OCI-LY1 (cell line): ENCODE data around the gene ENTPD7.

ENCODE experiments used
- H2AFZ ChIP-seq: fragments of 200-600 bp; sonication (generic), shearing (Covaris generic); 2 replicates; pipeline ENCODE4 v1.6.0; 2014; ENCODE audit warnings: antibody characterized with exemption, mild to moderate bottlenecking, low read length
- H3F3A ChIP-seq: fragments of 200-600 bp; sonication (generic), shearing (Covaris generic); 2 replicates; pipeline ENCODE4 v1.6.0; 2014; ENCODE audit warnings: mild to moderate bottlenecking, antibody characterized with exemption, low read length, moderate library complexity; ENCODE audit not compliant: insufficient read depth
- H3K27ac ChIP-seq: fragments of 200-600 bp; sonication (generic); 2 replicates; pipeline ENCODE4 v1.5.1; 2014; ENCODE audit warnings: low read length, mixed run types, mild to moderate bottlenecking, low read depth; ENCODE audit not compliant: poor library complexity, severe bottlenecking
- H3K27me3 ChIP-seq: fragments of 200-600 bp; sonication (generic); 2 replicates; pipeline ENCODE4 v1.6.0; 2014; ENCODE audit warnings: antibody characterized with exemption, mild to moderate bottlenecking, low read length, moderate library complexity; ENCODE audit not compliant: insufficient read depth
- H3K36me3 ChIP-seq: fragments of 200-600 bp; sonication (generic); 2 replicates; pipeline ENCODE4 v1.6.1; 2014; ENCODE audit warnings: mild to moderate bottlenecking, antibody characterized with exemption, low read length, moderate library complexity, mixed read lengths; ENCODE audit not compliant: insufficient read depth
- H3K4me1 ChIP-seq: fragments of 200-600 bp; sonication (generic); 2 replicates; pipeline ENCODE4 v1.5.1; 2014; ENCODE audit warnings: mild to moderate bottlenecking, low read length, moderate library complexity; ENCODE audit not compliant: insufficient read depth, severe bottlenecking
- H3K4me2 ChIP-seq: fragments of 200-600 bp; sonication (generic), shearing (Covaris generic); 2 replicates; pipeline ENCODE4 v1.6.1; 2014; ENCODE audit warnings: low read length
- H3K4me3 ChIP-seq: fragments of 200-600 bp; sonication (generic); 2 replicates; pipeline ENCODE4 v1.5.1; 2014; ENCODE audit warnings: low read length, low read depth, mild to moderate bottlenecking, mixed read lengths; ENCODE audit not compliant: poor library complexity, severe bottlenecking
- H3K79me2 ChIP-seq: fragments of 200-600 bp; shearing (Covaris generic); 2 replicates; pipeline ENCODE4 v1.6.1; 2016; ENCODE audit warnings: mixed run types, low read length, mixed read lengths; ENCODE audit not compliant: insufficient read depth
- H3K9ac ChIP-seq: fragments of 200-600 bp; sonication (generic), shearing (Covaris generic); 2 replicates; pipeline ENCODE4 v1.6.1; 2014; ENCODE audit warnings: mild to moderate bottlenecking, low read length, mixed read lengths
- H3K9me2 ChIP-seq: fragments of 200-600 bp; sonication (generic), shearing (Covaris generic); 2 replicates; pipeline ENCODE4 v1.6.1; 2014; ENCODE audit warnings: low read depth, mild to moderate bottlenecking, low read length, mixed read lengths
- H3K9me3 ChIP-seq: fragments of 200-600 bp; shearing (Covaris generic); 2 replicates; pipeline ENCODE4 v1.6.1; 2014; ENCODE audit warnings: low read length, mixed read lengths
- H4K20me1 ChIP-seq: fragments of 200-600 bp; sonication (generic), shearing (Covaris generic); 2 replicates; pipeline ENCODE4 v1.6.0; 2016; ENCODE audit warnings: mild to moderate bottlenecking, low read length; ENCODE audit not compliant: insufficient read depth
- CTCF ChIP-seq: fragments of 200-600 bp; sonication (generic), shearing (Covaris generic); IDR thresholded peaks from 2 replicates; pipeline ENCODE4 v1.5.1; 2017; ENCODE audit warnings: mild to moderate bottlenecking, antibody characterized with exemption, low read length, moderate library complexity, mixed read lengths
- EZH2 ChIP-seq: fragments of 200-600 bp; sonication (generic), shearing (Covaris generic); IDR thresholded peaks from 2 replicates; pipeline ENCODE4 v1.8.0; 2017; ENCODE audit warnings: borderline replicate concordance, mixed run types, mild to moderate bottlenecking, antibody characterized with exemption, low read length, moderate library complexity, mixed read lengths

The ENTPD7 gene

GRCh38 chr10:99685597-99685967 lies 26.3 kb downstream of the ENTPD7 start:
- TF ChIP-seq EZH2: no peak
- TF ChIP-seq CTCF: no peak
- H3K27me3 ChIP-seq: no peaks in the 10 kb centered on the region
- no peak overlapping the region for H3K9ac ChIP-seq
- H3K9me3 ChIP-seq: no peaks in the 10 kb centered on the region
- H3K27ac ChIP-seq: no peak overlapping the region
- H4K20me1 ChIP-seq: no peaks in the 10 kb centered on the region
- H3K9me2 ChIP-seq: no peaks in the 10 kb centered on the region
- H3K4me2 ChIP-seq: no peak overlapping the region
- no peak overlapping the region for H2AFZ ChIP-seq
- H3K79me2 ChIP-seq: no peaks in the 10 kb centered on the region
- H3K4me1 ChIP-seq: no peaks in the 10 kb centered on the region
- H3F3A ChIP-seq: no peaks in the 10 kb centered on the region
- H3K36me3 ChIP-seq: no peaks in the 10 kb centered on the region
- no peak overlapping the region for H3K4me3 ChIP-seq

- TF ChIP-seq CTCF (no peak), EZH2 (no peak)
- H3F3A ChIP-seq: no peaks in the 10 kb centered on the region
- no peak overlapping the region for H3K4me3 ChIP-seq
- no peaks in the 10 kb centered on the region for H3K79me2 ChIP-seq
- H3K36me3 ChIP-seq: no peaks in the 10 kb centered on the region
- H2AFZ ChIP-seq: no peak overlapping the region
- H3K9me2 ChIP-seq: no peaks in the 10 kb centered on the region
- H4K20me1 ChIP-seq: no peaks in the 10 kb centered on the region
- no peaks in the 10 kb centered on the region for H3K27me3 ChIP-seq
- H3K4me2 ChIP-seq: no peak overlapping the region
- H3K27ac ChIP-seq: no peak overlapping the region
- H3K9ac ChIP-seq: no peak overlapping the region
- no peaks in the 10 kb centered on the region for H3K9me3 ChIP-seq
- no peaks in the 10 kb centered on the region for H3K4me1 ChIP-seq
Observed at GRCh38 chr10:99689461-99689860, 30.2 kb downstream of the ENTPD7 start.

- Histone ChIP-seq H3K79me2 (no peaks in the 10 kb centered on the region), H3K9me2 (no peaks in the 10 kb centered on the region), H3F3A (no peaks in the 10 kb centered on the region), H3K9ac (no peak overlapping the region), H3K27me3 (no peaks in the 10 kb centered on the region), H3K36me3 (no peaks in the 10 kb centered on the region), H3K4me2 (no peak overlapping the region), H3K4me1 (no peaks in the 10 kb centered on the region), H4K20me1 (no peaks in the 10 kb centered on the region), H2AFZ (no peak overlapping the region), H3K27ac (no peak overlapping the region), H3K4me3 (no peak overlapping the region), H3K9me3 (no peaks in the 10 kb centered on the region)
- TF ChIP-seq EZH2: no peak
- no peak for TF ChIP-seq CTCF
Observed at GRCh38 chr10:99693933-99694583, 34.7 kb downstream of the ENTPD7 start.
